ENCODE data around the gene DGKG.
A peak's percentile ranks its signal among the peaks of the same experiment; 100 is the strongest.

The DGKG gene

GRCh38 chr3:186099178-186099577, 262.9 kb downstream of the DGKG start:
- POLR2A ChIA-PET, result no interaction called here
- DNase-seq (ENCODE audit: extremely low spot score), result no peak
- TF ChIP-seq SUZ12 (IDR thresholded peaks at IDR 0.05) (no peak), ZNF384 (IDR thresholded peaks at IDR 0.05) (no peak), BHLHE40 (IDR thresholded peaks at IDR 0.05; ENCODE audit: borderline replicate concordance) (no peak), ELF4 (IDR thresholded peaks at IDR 0.05) (no peak), ARNT (IDR thresholded peaks at IDR 0.05) (no peak), LEF1 (IDR thresholded peaks at IDR 0.05; ENCODE audit: borderline replicate concordance) (no peak)
- CTCF ChIA-PET, result no interaction called here

DNA sequence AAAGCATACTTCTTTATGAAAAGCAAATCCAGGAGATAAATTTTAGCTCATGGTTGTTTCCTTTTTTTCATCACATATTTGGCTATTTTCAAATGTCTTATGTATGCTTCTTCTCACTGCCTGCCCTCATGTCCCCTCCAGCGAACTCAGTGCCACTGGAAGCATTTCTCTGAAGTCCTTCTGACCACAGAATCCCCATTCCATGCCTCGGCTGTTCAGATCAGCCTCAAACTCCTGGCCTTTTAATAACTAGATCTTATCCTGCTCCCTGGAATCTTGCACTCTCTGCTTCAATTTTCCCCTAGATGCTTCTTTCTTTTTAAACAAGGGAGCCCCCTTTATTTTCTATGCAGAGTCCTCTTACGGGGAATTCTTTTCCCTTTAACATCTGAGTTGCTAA, 263.3 kb downstream of the DGKG start:
- POLR2A ChIA-PET, result no interaction called here
- TF ChIP-seq BHLHE40 (IDR thresholded peaks at IDR 0.05; ENCODE audit: borderline replicate concordance), result no peak
- TF ChIP-seq CTBP1 (IDR thresholded peaks at IDR 0.05; ENCODE audit: borderline replicate concordance), result no peak
- CTCF ChIA-PET, result no interaction called here
- DNase-seq (ENCODE audit: extremely low spot score), result no peak

DNA sequence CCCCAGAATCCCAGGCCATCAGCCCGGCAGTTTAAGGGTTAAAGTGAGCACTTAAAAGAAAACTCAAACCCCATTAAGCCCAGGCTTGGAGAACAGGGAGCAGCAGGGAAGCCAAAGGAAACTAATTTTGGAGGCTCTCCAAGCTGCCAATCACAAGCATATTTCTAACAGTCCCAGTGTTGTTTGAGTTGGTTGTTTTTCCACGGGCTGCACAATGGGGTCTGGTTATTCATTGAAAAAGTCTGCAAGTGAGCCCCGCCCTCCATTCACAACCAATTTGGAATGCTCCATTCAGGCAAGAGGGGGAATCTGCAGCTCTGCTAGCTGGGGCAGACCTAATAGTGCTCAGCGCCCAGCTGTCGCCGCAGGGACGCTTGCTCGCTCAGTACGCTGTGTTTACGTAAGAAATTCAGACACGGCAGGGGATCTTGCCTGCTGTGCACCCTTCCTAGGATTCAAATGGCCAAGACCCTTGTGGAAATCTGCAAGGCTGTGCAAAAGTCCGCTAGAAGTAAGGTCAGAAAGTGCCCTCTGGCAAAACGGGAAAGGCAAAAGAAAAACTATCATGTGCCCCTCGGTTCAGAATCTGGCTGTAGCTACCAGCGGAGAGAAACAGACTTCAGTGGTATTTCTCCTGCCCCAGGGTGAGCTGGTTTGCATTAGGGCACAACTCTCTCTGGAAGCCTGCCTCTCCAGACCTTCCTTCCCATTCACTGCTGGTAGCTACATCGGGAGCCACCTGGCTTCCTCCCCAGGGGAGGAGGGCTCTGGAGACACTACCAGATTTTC, 264.2 kb downstream of the DGKG start:
- peak; percentile 71 for DNase-seq (ENCODE audit: extremely low spot score)
- POLR2A ChIA-PET, result no interaction called here
- CTCF ChIA-PET, result interaction anchor here (0.6 to 1.0 kb wide), 3 partner anchors 15 to 262 kb away, joined by 3 read pairs; no protein-coding TSS in a partner anchor
- no peak for TF ChIP-seq HDGF (IDR thresholded peaks at IDR 0.05; ENCODE audit: borderline replicate concordance)
- TF ChIP-seq, protein P1, sequence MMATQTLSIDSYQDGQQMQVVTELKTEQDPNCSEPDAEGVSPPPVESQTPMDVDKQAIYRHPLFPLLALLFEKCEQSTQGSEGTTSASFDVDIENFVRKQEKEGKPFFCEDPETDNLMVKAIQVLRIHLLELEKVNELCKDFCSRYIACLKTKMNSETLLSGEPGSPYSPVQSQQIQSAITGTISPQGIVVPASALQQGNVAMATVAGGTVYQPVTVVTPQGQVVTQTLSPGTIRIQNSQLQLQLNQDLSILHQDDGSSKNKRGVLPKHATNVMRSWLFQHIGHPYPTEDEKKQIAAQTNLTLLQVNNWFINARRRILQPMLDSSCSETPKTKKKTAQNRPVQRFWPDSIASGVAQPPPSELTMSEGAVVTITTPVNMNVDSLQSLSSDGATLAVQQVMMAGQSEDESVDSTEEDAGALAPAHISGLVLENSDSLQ (IDR thresholded peaks at IDR 0.05), result peak; percentile 89

DNA sequence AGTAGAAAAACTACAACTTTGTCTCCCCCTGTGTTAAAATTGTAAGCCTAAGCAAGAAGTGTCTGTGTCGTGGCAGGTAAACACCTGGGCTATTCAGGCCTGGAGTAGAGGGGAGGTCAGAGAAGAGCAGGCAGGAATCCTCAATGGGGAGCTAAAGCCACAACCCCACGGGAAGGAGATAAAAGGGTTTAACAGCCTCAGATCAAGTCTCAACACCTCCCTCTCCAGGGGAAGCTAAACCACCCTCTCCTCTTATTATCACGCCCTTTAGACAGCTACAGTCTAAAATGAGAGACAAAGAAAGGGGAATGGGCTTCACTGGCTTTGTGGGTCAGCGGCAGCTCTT, 264.7 kb downstream of the DGKG start:
- DNase-seq (ENCODE audit: extremely low spot score), result no peak
- CTCF ChIA-PET, result interaction anchor here (1.0 kb wide), 1 partner anchor 94 kb away, joined by 3 read pairs; no protein-coding TSS in a partner anchor
- TF ChIP-seq L3MBTL2 (conservative IDR thresholded peaks at IDR 0.05) (no peak), ELF4 (IDR thresholded peaks at IDR 0.05) (no peak), FOXK2 (IDR thresholded peaks at IDR 0.05) (no peak), ZNF384 (IDR thresholded peaks at IDR 0.05) (no peak), FOXM1 (IDR thresholded peaks at IDR 0.05; ENCODE audit: borderline replicate concordance) (no peak), TARDBP (IDR thresholded peaks at IDR 0.05) (no peak), ARNT (IDR thresholded peaks at IDR 0.05) (no peak), SP1 (IDR thresholded peaks at IDR 0.05) (no peak), NFRKB (IDR thresholded peaks at IDR 0.05) (no peak), SUZ12 (IDR thresholded peaks at IDR 0.05) (no peak), BHLHE40 (IDR thresholded peaks at IDR 0.05; ENCODE audit: borderline replicate concordance) (no peak), CTBP1 (IDR thresholded peaks at IDR 0.05; ENCODE audit: borderline replicate concordance) (no peak), FOXA1 (IDR thresholded peaks at IDR 0.05) (no peak)
- TF ChIP-seq, protein P1 (IDR thresholded peaks at IDR 0.05), result no peak
- POLR2A ChIA-PET, result no interaction called here
